ENCODE measurements around the gene MOK.
"Not testable (repeated sequence)": the region's sequence is repeated elsewhere in the genome, so short reads cannot be mapped to it uniquely, and the experiment has no call there.

MOK gene, protein sequence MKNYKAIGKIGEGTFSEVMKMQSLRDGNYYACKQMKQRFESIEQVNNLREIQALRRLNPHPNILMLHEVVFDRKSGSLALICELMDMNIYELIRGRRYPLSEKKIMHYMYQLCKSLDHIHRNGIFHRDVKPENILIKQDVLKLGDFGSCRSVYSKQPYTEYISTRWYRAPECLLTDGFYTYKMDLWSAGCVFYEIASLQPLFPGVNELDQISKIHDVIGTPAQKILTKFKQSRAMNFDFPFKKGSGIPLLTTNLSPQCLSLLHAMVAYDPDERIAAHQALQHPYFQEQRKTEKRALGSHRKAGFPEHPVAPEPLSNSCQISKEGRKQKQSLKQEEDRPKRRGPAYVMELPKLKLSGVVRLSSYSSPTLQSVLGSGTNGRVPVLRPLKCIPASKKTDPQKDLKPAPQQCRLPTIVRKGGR
- 3.9 to 4.4 reads per million in 2 donors for total RNA-seq

DNA sequence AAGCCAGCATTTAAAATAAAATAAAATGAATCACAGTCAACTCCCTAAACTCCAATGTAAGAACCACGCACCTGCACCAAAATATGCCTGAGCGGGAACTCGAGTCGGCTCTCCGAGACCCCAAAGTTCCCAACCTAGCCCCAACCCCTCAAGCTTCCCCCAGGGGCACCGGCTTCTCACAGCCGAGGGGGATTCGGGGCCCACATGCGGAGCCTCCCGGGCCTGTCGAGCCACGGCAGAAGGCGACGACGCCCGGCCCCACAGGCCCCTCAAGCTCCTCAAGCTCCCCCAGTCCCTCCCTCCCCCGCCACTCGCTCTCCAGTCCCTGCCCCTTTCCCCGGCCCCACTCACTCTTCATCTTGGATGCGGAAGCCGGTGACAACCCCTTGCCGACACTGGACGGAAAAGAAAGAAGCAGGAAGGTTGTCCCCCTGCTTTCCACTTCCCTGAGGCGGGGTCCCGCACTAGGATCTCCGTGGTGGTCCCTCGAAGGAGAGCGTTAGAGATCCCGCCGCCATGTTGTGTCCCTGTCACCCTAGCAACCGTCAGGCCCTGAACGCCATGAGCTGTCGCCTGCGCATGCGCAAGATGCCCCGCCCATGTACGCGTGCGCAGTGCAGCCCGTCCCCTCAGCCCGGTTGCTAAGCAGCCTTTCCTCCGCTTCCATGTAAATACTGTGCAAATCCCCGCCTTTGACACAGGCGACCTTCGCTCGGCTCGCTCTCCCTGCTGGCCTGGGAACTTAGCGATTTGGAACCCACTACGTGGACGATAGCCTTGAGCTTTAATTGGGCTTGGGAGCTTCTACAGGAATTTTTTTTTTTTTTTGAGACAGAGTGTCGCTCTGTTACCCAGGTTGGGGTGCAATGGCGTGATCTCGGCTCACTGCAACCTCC, at the start of gene MOK:
Gene MOK (minus strand): TSS at position 554 of the 896 bp plus-strand sequence. CDS start 196 bp downstream, at position 358.
- peak; percentile 94 for DNase-seq

DNA sequence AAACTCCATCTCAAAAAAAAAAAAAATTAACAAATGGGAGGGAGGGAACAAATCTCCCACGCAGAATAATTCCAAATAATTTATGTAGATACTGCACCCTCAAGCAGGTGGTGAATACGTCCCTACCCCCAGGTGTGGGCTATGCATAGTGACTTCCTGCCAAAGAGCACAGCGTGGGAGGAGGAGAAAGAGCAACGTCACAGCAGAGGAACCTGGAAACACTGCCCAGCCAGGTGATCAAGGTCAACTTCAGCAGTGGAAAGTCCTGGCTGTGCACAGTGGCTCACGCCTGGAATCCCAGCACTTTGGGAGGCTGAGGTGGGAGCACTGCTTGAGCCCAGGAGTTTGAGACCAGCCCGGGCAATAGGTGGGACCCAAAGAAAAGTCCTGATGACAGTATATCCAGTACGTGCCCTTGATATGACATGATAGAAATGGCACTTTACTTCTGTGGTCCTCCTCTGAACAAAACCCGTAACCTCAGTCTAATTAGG, 48.2 kb upstream of the MOK start:
- no peak for DNase-seq

DNA sequence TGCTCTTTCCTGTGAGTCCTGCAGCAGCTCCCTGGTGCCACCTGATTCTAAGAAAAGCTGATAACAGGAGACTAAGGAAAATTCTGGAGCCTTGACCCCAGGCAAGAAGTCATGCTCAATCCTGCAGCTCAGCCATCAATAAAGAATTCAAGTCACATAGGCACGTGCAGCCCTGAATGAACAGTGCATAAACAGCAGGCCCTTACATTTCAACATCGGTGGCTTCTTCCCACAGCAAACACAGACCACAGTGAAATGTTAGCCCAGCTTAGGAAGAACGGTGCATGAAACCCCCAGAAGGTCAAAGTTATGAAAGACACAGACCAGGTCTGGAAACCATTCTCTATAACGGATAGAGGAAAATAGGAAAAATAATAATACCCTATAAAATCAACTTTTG, 47.2 kb upstream of the MOK start:
- DNase-seq, result no peak

DNA sequence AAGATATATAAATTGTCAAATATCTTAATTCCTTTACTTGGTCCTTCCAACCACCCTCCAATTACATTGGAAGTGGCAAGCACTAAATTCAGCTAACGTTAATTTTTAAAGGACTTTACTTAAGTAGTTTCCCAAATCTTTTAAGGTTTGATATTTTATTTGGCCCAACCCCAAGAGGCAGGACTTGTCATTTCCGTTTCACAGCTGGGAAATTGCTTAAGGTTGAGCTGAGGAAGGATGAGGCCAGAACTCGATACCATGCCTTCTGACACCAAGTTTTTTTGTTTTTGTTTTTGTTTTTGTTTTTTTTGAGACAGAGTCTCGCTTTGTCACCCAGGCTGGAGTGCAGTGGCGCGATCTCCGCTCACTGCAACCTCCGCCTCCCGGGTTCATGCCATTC, 46.6 kb upstream of the MOK start:
- DNase-seq, result not testable (repeated sequence)

DNA sequence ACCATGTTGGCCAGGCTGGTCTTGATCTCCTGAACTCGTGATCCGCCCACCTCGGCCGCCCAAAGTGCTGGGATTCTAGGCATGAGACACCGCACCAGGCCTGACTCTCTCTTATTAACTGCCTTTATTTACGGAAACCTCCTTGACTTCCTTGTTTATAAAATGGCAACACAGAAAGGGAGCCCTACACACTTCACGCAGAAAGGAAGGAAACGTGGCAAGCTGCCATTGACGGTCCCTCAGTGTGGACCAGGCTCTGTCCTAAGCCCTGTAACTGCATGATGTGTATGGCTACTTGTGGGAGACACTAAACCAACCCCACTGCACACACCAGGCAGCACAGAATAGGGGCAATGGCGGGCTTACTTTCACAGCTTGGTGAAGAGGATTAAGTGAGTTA, 46.1 kb upstream of the MOK start:
- DNase-seq, result no peak

DNA sequence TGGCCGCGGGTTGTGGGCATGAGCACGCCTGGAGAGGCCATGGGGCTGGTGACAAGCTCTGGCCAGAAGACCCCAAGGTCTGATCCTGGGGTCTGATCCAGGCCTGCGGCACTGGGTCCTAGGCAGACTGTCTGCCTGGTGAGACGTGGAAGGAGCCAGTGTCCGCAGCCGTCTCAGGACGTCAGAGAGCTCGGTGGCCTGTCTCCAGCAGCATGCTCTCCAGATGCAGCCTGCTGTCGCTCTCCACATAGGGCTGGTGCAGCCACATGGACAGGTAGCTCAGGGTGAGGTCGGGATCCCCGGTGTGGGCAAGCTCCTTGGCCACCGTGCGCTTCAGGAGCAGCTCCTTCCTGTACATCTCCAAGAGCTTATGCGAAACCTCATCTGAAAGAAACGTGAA, 43.4 kb upstream of the MOK start:
- no peak for DNase-seq

DNA sequence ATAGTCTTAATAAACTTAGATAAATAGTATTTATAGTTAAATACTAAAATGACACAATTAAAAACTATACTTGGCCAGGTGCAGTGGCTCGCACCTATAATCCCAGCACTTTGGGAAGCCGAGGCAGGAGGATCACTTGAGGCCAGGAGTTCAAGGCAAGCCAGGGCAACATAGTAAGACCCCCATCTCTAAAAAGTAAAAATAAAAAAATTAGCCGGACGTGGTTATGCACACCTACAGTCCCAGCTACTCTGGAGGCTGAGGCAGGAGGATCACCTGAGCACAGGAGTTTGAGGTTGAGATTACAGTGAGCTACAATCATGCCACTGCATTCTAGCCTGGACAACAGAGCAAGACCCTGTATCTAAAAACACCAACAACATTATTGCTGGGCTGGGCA, 41.7 kb upstream of the MOK start:
- DNase-seq, result no peak

DNA sequence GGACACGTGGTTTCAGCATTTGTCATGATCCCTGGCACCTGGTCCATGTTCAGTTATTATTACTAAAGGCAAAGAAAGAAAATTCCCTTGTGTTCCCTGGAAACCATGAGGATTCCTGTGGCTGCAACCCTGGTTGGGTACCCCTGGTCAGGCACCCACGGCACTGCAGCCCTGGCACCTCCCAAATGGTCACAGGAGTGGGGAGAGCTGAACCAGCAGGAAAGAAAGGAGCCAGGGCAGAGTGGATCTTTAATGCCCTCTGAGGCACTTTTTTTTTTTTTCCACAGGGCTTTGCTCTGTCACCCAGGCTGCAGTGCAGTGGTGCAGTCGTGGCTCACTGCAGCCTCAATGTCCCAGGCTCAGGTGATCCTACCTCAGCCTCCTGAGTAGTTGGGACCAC, 40.3 kb upstream of the MOK start:
- no peak for DNase-seq

DNA sequence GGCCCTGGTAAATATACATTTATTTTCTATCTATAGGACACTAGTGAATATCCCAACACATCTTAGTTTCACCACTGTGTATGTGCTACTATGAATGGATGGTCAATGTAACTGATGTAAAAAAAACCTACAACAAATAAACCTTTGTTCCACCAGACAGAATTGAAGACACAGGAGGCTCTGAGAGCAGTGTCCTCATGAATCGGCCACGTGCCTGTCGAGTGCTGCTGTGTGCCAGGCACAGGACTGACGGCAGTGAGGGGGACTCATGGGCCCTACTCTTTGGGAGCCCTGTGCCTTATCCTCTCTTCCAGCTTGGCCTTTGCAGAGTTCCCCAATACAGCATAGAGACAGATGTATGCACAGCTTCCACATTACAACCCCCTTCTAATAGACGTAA, 39.5 kb upstream of the MOK start:
- no peak for DNase-seq

DNA sequence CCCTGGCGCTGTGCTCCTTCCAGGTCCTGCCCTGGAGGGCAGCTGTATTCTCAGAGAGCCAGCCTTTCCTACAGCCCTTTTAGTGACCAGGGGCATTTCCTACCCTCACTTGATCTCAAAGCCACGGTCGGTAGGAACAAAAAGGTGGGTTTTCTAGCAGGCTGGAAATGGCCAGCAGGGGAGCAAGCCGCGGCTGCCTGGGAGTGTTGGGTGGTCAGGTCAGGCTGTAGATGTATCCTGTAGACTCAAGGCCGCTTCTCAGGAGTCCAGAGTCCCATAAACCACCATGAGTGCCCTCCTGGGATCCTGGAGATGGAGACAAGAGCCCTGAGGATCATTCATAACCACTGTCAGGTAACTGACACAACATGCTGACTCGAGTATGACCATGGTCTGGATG, 39.1 kb upstream of the MOK start:
- DNase-seq, result no peak

DNA sequence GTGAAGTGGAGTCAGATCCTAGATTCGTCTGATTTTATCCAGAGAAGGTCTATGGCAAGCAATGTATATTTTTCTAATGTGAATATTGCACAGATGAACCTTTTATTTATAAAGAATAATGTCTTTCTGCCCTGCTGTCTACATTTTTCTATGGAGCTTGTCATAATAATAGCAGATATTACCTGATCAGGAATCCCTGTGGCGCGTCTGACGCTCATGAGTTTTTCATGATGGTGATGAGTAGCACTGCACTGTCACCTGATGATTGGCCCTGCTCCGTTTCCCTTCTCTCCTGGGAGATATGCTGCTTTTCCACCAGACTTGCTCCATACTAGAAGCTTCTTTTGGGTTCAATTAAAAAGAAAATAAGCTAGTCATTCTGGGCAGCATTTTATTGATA, 37.3 kb upstream of the MOK start:
- no peak for DNase-seq

DNA sequence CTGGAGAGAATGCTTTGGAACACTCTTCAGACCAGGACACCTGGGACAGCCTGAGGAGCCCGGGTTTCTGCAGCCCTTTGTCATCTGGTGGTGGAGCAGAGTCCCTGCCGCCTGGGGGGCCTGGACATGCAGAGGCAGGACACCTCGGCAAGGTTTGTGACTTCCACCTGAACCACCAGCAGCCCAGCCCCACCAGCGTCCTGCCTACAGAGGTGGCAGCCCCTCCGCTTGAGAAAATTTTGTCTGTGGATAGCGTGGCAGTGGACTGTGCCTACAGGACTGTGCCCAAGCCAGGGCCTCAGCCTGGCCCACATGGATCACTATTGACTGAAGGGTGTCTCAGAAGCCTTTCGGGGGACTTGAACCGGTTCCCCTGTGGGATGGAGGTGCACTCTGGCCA, 36.6 kb upstream of the MOK start:
- no peak for DNase-seq

DNA sequence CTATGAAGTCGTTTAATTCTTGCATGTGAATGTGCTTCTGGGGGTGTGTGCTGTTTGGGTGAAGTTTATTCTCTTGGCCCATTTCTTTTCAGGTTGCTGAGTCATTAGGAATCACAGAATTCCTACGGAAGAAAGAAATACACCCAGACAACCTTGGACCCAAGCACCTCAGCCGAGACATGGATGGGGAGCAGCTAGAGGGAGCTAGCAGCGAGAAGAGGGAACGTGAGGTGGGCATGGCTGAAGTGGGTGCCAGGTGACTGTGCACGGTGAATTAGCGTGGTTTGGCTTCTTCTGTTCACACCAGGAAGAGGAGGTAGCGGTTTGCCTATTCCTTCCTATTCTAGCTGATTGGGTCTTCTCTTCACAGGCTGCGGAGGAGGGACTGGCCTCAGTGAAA, 33.8 kb upstream of the MOK start:
- no peak for DNase-seq

DNA sequence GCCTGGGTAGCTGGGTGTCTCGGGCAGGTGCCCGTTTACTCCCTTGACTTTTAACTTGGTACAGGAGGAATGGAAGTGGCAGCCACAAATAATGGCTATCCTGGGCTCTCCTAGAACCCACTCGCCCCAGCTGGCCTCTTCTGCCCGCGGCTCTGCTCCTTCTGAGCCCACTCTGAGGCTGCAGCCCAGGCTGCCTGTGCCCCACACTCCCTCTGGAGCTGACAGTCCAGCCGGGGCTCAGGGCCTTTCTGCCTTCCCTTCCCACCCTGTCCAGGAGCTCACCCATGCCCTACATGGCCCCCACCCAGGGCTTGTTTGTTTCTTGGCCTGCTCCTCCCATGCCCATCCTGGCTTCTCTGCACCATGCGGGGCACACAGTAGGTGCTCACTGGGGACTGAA, 30.2 kb upstream of the MOK start:
- DNase-seq, result no peak

DNA sequence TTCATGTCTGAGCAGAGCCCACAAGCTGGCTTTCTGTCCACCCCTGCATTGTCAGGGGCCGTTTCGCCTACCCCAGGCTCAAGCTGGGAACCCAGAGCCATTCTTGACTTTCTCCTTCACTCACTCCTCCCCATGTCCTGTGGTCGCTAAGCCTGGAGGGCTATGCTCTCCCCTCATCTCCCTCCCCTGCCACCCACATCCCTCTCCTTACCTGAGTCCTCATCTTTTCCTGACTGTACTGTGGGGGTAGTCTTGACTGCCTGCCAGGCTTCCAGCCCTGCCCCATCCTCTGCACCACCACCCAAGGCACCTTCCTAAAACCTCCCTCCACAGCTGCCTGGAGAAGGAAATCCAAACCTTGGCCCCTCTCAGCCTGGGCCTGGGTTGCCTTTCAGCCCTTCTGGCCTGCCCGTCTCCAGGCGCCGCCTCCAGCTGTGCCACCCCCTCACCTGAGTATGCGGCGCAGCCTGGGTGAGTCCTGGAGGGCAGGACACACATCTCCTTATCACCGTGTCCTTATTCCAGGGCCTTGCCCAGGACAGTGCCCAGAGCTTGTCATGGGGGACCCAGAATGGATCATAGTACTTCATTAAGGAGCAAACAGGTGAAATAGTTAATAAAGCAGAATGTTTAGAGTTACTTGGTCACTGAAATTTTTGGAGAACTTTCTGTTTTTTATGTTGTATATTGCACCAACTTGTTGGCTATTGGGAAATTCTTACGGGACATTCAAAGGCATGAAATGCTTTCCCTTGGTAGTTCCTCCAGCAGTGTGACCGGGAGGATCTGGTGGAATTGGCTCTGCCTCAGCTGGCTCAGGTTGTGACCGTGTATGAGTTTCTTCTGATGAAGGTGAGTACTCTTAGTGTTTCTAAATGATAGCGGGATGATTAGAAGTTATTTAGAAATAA, 29.1 kb upstream of the MOK start:
- no peak for DNase-seq

DNA sequence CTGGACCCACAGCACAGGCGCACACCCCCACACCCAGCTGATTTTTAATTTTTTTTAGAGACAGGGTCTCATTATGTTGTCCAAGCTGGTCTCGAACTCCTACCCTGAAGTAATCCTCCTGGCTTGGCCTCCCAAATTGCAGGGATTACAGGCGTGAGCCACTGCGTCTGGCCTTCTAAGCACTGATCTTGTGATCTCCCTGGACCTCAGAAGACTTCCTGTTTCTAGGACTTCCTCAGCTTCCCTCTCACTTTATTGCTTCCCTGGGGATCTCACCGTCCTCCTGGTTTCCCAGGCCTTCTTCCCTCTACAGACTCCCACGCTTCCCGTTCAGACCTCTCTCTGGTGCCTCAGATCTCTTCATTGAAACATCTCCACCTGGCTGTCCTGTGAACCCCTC, 28.4 kb upstream of the MOK start:
- DNase-seq, result no peak

DNA sequence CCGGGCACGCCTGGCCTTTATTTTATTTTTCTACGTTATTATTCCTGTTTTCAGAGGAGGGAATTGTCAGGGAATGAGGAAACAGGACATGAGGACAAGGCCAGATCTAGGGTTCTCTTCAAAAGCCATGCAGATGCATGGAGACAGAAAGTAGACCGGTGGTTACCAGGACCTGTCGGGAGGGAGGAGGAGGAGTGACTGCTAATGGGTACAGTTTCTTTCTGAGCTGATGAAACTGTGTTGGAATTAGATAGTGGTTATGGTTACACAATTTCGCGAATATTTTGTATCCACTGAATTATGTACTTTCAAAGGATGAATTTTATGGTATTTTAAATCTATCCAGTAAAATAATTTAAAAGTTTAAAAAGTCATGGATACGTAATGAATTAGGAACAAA, 25.8 kb upstream of the MOK start:
- no peak for DNase-seq

DNA sequence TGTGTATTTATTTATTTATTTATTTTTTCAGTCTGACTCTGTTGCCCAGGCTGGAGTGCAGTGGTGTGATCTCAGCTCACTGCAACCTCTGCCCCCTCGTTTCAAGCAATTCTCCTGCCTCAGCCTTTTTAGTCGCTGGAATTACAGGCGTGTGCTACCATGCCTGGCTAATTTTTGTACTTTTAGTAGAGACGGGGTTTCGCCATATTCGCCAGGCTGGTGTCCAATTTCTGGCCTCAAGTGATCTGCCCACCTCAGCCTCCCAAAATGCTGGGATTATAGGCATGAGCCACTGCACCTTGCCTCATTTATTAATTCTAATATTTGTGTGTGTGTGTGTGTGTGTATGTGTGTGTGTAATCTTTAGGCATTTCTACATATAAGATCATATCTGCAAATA, 24.4 kb upstream of the MOK start:
- not testable (repeated sequence) for DNase-seq

DNA sequence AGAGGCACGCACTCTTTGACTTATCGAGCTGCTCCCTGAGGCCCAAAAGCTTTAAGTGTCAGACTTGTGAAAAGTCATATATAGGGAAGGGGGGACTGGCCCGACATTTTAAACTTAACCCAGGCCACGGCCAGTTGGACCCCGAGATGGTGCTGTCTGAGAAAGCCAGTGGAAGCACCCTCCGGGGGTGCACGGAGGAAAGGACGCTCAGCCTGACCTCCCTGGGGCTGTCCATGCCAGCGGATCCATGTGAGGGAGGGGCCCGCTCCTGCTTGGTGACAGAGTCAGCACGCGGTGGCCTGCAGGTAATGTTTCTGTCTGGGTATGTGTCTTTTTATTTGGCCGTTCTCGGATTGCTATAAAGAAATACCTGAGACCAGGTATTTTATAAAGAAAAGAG, 21.6 kb upstream of the MOK start:
- no peak for DNase-seq

DNA sequence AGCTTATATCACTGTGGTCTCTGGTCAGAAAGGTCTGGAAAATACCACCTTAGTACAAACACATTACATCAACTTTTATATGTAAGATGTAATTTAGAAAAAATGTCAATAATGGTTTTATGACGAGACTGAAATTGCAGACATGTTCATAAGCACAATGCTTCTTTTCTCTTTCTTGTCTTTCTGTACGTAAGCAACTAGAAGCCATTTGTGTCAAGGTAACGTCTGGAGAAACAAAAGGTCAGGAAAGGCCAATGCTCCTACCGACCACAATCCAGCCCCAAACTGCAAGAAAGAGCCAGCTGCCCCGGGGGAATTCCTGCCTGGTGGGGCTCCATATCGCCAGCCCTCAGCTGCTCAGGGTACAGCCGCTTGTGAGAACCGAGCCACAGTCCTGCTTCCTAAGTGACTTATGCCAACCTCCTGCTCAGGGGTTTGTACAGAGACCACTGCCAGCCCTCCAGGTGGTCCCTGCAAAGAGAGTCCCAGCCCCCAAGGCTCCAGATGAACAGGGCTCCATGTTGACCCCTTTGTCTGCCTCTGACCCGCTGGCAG, 20.9 kb upstream of the MOK start:
- no peak for DNase-seq

DNA sequence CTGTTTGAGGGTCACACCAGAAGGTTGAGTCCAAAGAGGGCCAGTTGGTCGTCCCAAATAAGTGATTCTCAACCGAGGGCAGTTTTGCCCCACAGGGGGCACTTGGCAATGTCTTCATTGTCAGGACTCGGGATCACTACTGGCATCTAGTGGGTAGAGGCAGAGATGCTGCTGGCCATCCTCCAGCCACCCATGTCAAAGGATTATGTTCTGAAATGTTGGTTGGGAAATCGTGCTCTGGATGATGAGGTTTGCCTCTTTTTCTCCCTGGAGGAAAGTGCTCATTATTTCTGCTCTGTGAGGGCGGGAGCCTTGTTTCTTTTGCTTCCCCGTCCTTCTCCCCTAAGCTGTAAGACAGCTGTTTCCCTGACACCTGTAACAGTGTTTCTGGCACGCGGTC, 18.1 kb upstream of the MOK start:
- DNase-seq, result no peak

Measured in T-helper 9 cell (primary cell).